Measurements from ENCODE around the gene GPR82. TPM values are rescaled to one million over a fixed set of nuclear protein-coding genes. Genes with fewer than 3 reads are reported as not detected.

Gene GPR82
- total and polyA plus RNA-seq, 5 donors from 2014 or later: 0.25 to 0.83 (median 0.39) TPM; not detected in 1

- Histone ChIP-seq H3K4me1 (ENCODE audit: control insufficient read depth, insufficient read depth, low read length, poor library complexity, severe bottlenecking) (peaks cover 8% of the 10 kb centered on the region), H3K27me3 (ENCODE audit: control insufficient read depth, insufficient read depth, low read length) (no peaks in the 10 kb centered on the region), H3K36me3 (ENCODE audit: control insufficient read depth, insufficient read depth, low read length) (peaks cover 10% of the 10 kb centered on the region), H3K27ac (ENCODE audit: insufficient read depth, low read length, poor library complexity, severe bottlenecking) (no peak within 1 kb of the TSS), H3K9me3 (ENCODE audit: control insufficient read depth in 2 of 2, low read length in 2 of 2) (no peaks in the 10 kb centered on the region), H3K4me3 (ENCODE audit: low read depth, low read length) (no peak within 1 kb of the TSS)
- peak in 1 of 3 donors; percentile 38 for DNase-seq
- Mint-ChIP-seq H3K36me3 (peaks cover 7% of the 10 kb centered on the region), H3K27ac (peak within 1 kb of the TSS in 1 of 3 donors; percentile 63), H3K4me3 (peak within 1 kb of the TSS in 2 of 4 donors; percentile 47 to 75), H3K4me1 (peaks cover 11 to 50% (median 34%) of the 10 kb centered on the region in 4 donors), H3K9me3 (no peaks in the 10 kb centered on the region), H3K27me3 (no peaks in the 10 kb centered on the region)
- ATAC-seq (ENCODE audit: low read depth in 2 of 2): peak in 1 of 2 donors; percentile 46
Observed at GRCh38 chrX:41688835-41689234, 35.1 kb upstream of the GPR82 start, which contains the start of gene GPR34. GPR34 (plus strand) TSS chrX:41688973; CDS start chrX:41695634, 6,661 bp downstream.

GRCh38 chrX:41689711-41690110 is 34.3 kb upstream of the GPR82 start:
- Mint-ChIP-seq H3K36me3 (peaks cover 8% of the 10 kb centered on the region), H3K27ac (peak overlapping the region in 1 of 3 donors; percentile 63)
- peaks cover 8% of the 10 kb centered on the region for H3K4me1 ChIP-seq (ENCODE audit: control insufficient read depth, insufficient read depth, low read length, poor library complexity, severe bottlenecking)

GRCh38 chrX:41692162-41692749 is 31.7 kb upstream of the GPR82 start:
- H3K27ac Mint-ChIP-seq: peak overlapping the region in 2 of 3 donors; percentile 4 to 20
- H3K27ac ChIP-seq (ENCODE audit: insufficient read depth, low read length, poor library complexity, severe bottlenecking): no peak overlapping the region

More at GRCh38 chrX:41689711-41690110, 34.3 kb upstream of the GPR82 start:
- Mint-ChIP-seq H3K9me3 (no peaks in the 10 kb centered on the region), H3K27me3 (no peaks in the 10 kb centered on the region), H3K4me1 (peaks cover 11 to 58% (median 39%) of the 10 kb centered on the region in 4 donors), H3K4me3 (no peak overlapping the region)
- peaks cover 10% of the 10 kb centered on the region for H3K36me3 ChIP-seq (ENCODE audit: control insufficient read depth, insufficient read depth, low read length)
- H3K4me3 ChIP-seq (ENCODE audit: low read depth, low read length): no peak overlapping the region
- no peaks in the 10 kb centered on the region for H3K27me3 ChIP-seq (ENCODE audit: control insufficient read depth, insufficient read depth, low read length)
- ATAC-seq (ENCODE audit: low read depth in 2 of 2): no peak
- DNase-seq: no peak
- no peaks in the 10 kb centered on the region for H3K9me3 ChIP-seq (ENCODE audit: control insufficient read depth in 2 of 2, low read length in 2 of 2)
- H3K27ac ChIP-seq (ENCODE audit: insufficient read depth, low read length, poor library complexity, severe bottlenecking): no peak overlapping the region

GRCh38 chrX:41693024-41693423 is 31.0 kb upstream of the GPR82 start:
- peaks cover 10% of the 10 kb centered on the region for H3K36me3 ChIP-seq (ENCODE audit: control insufficient read depth, insufficient read depth, low read length)
- no peaks in the 10 kb centered on the region for H3K27me3 ChIP-seq (ENCODE audit: control insufficient read depth, insufficient read depth, low read length)
- H3K4me3 Mint-ChIP-seq: no peak overlapping the region
- H3K27ac Mint-ChIP-seq: peak overlapping the region in 1 of 3 donors; percentile 6
- no peaks in the 10 kb centered on the region for H3K27me3 Mint-ChIP-seq
- no peak overlapping the region for H3K4me3 ChIP-seq (ENCODE audit: low read depth, low read length)
- H3K9me3 ChIP-seq (ENCODE audit: control insufficient read depth in 2 of 2, low read length in 2 of 2): no peaks in the 10 kb centered on the region
- no peak overlapping the region for H3K27ac ChIP-seq (ENCODE audit: insufficient read depth, low read length, poor library complexity, severe bottlenecking)
- H3K4me1 Mint-ChIP-seq: peaks cover 11 to 65% (median 45%) of the 10 kb centered on the region in 4 donors
- peaks cover 0 to 2% (median 0%) of the 10 kb centered on the region in 7 donors for H3K9me3 Mint-ChIP-seq
- ATAC-seq (ENCODE audit: low read depth in 2 of 2) (no peak), DNase-seq (peak in 1 of 3 donors; percentile 24)
- peaks cover 10% of the 10 kb centered on the region for H3K36me3 Mint-ChIP-seq
- H3K4me1 ChIP-seq (ENCODE audit: control insufficient read depth, insufficient read depth, low read length, poor library complexity, severe bottlenecking): peaks cover 8% of the 10 kb centered on the region

More at GRCh38 chrX:41692162-41692749, 31.7 kb upstream of the GPR82 start:
- DNase-seq (peak in 1 of 3 donors; percentile 18), ATAC-seq (ENCODE audit: low read depth in 2 of 2) (no peak)
- Mint-ChIP-seq H3K9me3 (peaks cover 0 to 2% (median 0%) of the 10 kb centered on the region in 7 donors), H3K27me3 (no peaks in the 10 kb centered on the region), H3K36me3 (peaks cover 8% of the 10 kb centered on the region), H3K4me1 (peaks cover 11 to 67% (median 47%) of the 10 kb centered on the region in 4 donors), H3K4me3 (peak overlapping the region in 1 of 4 donors; percentile 22)
- Histone ChIP-seq H3K4me3 (ENCODE audit: low read depth, low read length) (no peak overlapping the region), H3K36me3 (ENCODE audit: control insufficient read depth, insufficient read depth, low read length) (peaks cover 9% of the 10 kb centered on the region), H3K9me3 (ENCODE audit: control insufficient read depth in 2 of 2, low read length in 2 of 2) (no peaks in the 10 kb centered on the region), H3K27me3 (ENCODE audit: control insufficient read depth, insufficient read depth, low read length) (no peaks in the 10 kb centered on the region), H3K4me1 (ENCODE audit: control insufficient read depth, insufficient read depth, low read length, poor library complexity, severe bottlenecking) (peaks cover 8% of the 10 kb centered on the region)

- H3K36me3 ChIP-seq (ENCODE audit: control insufficient read depth, insufficient read depth, low read length): peaks cover 10% of the 10 kb centered on the region
- H3K4me3 Mint-ChIP-seq: peak overlapping the region in 1 of 4 donors; percentile 39
- DNase-seq (peak in 1 of 3 donors; percentile 17), ATAC-seq (ENCODE audit: low read depth in 2 of 2) (no peak)
- peaks cover 0 to 2% (median 0%) of the 10 kb centered on the region in 7 donors for H3K9me3 Mint-ChIP-seq
- H3K27me3 ChIP-seq (ENCODE audit: control insufficient read depth, insufficient read depth, low read length): no peaks in the 10 kb centered on the region
- H3K9me3 ChIP-seq (ENCODE audit: control insufficient read depth in 2 of 2, low read length in 2 of 2): no peaks in the 10 kb centered on the region
- peaks cover 11 to 54% (median 38%) of the 10 kb centered on the region in 4 donors for H3K4me1 Mint-ChIP-seq
- peaks cover 10% of the 10 kb centered on the region for H3K36me3 Mint-ChIP-seq
- H3K27ac Mint-ChIP-seq: no peak overlapping the region
- peaks cover 8% of the 10 kb centered on the region for H3K4me1 ChIP-seq (ENCODE audit: control insufficient read depth, insufficient read depth, low read length, poor library complexity, severe bottlenecking)
- H3K4me3 ChIP-seq (ENCODE audit: low read depth, low read length): no peak overlapping the region
- H3K27me3 Mint-ChIP-seq: no peaks in the 10 kb centered on the region
- no peak overlapping the region for H3K27ac ChIP-seq (ENCODE audit: insufficient read depth, low read length, poor library complexity, severe bottlenecking)
Observed at GRCh38 chrX:41695426-41695825, 28.6 kb upstream of the GPR82 start.

- DNase-seq: no peak
- H3K36me3 ChIP-seq (ENCODE audit: control insufficient read depth, insufficient read depth, low read length): no peaks in the 10 kb centered on the region
- no peaks in the 10 kb centered on the region for H3K4me1 ChIP-seq (ENCODE audit: control insufficient read depth, insufficient read depth, low read length, poor library complexity, severe bottlenecking)
- no peaks in the 10 kb centered on the region for H3K27me3 Mint-ChIP-seq
- H3K27ac ChIP-seq (ENCODE audit: insufficient read depth, low read length, poor library complexity, severe bottlenecking): no peak overlapping the region
- H3K4me3 Mint-ChIP-seq: no peak overlapping the region
- H3K9me3 Mint-ChIP-seq: no peaks in the 10 kb centered on the region
- no peaks in the 10 kb centered on the region for H3K27me3 ChIP-seq (ENCODE audit: control insufficient read depth, insufficient read depth, low read length)
- no peak overlapping the region for H3K4me3 ChIP-seq (ENCODE audit: low read depth, low read length)
- no peaks in the 10 kb centered on the region for H3K36me3 Mint-ChIP-seq
- H3K27ac Mint-ChIP-seq: no peak overlapping the region
- no peak for ATAC-seq (ENCODE audit: low read depth in 2 of 2)
- H3K4me1 Mint-ChIP-seq: peaks cover 5 to 49% (median 31%) of the 10 kb centered on the region in 4 donors
- H3K9me3 ChIP-seq (ENCODE audit: control insufficient read depth in 2 of 2, low read length in 2 of 2): no peaks in the 10 kb centered on the region
Observed at GRCh38 chrX:41703574-41704029, 20.4 kb upstream of the GPR82 start.

- H3K36me3 ChIP-seq (ENCODE audit: control insufficient read depth, insufficient read depth, low read length): no peaks in the 10 kb centered on the region
- H3K36me3 Mint-ChIP-seq: no peaks in the 10 kb centered on the region
- H3K9me3 Mint-ChIP-seq: no peaks in the 10 kb centered on the region
- ATAC-seq (ENCODE audit: low read depth in 2 of 2): no peak
- H3K4me1 ChIP-seq (ENCODE audit: control insufficient read depth, insufficient read depth, low read length, poor library complexity, severe bottlenecking): no peaks in the 10 kb centered on the region
- no peak for DNase-seq
- no peaks in the 10 kb centered on the region for H3K27me3 ChIP-seq (ENCODE audit: control insufficient read depth, insufficient read depth, low read length)
- H3K27ac ChIP-seq (ENCODE audit: insufficient read depth, low read length, poor library complexity, severe bottlenecking): no peak overlapping the region
- H3K4me3 Mint-ChIP-seq: no peak overlapping the region
- no peaks in the 10 kb centered on the region for H3K9me3 ChIP-seq (ENCODE audit: control insufficient read depth in 2 of 2, low read length in 2 of 2)
- peaks cover 5 to 52% (median 38%) of the 10 kb centered on the region in 4 donors for H3K4me1 Mint-ChIP-seq
- H3K4me3 ChIP-seq (ENCODE audit: low read depth, low read length): no peak overlapping the region
- no peak overlapping the region for H3K27ac Mint-ChIP-seq
- H3K27me3 Mint-ChIP-seq: no peaks in the 10 kb centered on the region
Observed at GRCh38 chrX:41705042-41705441, 18.9 kb upstream of the GPR82 start.
